HCT116 (cell line): ENCODE results near the gene MDFIC2. TPM values are rescaled to one million over a fixed set of nuclear protein-coding genes. Genes with fewer than 3 reads are reported as not detected.
"Not testable (repeated sequence)": the region's sequence is repeated elsewhere in the genome, so short reads cannot be mapped to it uniquely, and the experiment has no call there.

Experiments used
- ATAC-seq: fragments of 200-7000 bp; cut with Tn5 transposase; 2 replicates; pipeline ENCODE4 v1.9.1; 2020; ENCODE audit warnings: mild to moderate bottlenecking, moderate library complexity
- BruUV-seq: library from RNA; stranded (reverse); fragments of 400-500 nt; replicated peaks from 2 replicates; lab custom pipeline; 2021; lab: Mats Ljungman, UMichigan
- CTCF ChIA-PET: fragments of 300-600 bp; sonication (Branson Sonifier 250); formaldehyde crosslinking; loops from one replicate; lab custom pipeline; 2021; ENCODE audit warnings: antibody characterized with exemption; lab: Charles Lee
- POLR2A ChIA-PET: fragments of 300-600, 350-600 bp; sonication (Branson Sonifier 250); formaldehyde crosslinking; loops from one replicate; lab custom pipeline; 2021; ENCODE audit warnings: antibody characterized with exemption; lab: Charles Lee
- RAD21 ChIA-PET, 2 experiments: fragments of 300-600 bp; sonication (Branson Sonifier 250); formaldehyde crosslinking; loops; one replicate each; lab custom pipeline; 2023; ENCODE audit warnings: low total read pairs in 2 of 2; ENCODE audit not compliant: uncharacterized antibody in 2 of 2, unreplicated experiment in 2 of 2, low non-redundant PET in 1 of 2; lab: Charles Lee
- DNase-seq: peaks from one replicate; pipeline ENCODE4 v3.0.0-alpha.2; 2010; ENCODE audit warnings: low read depth, low spot score
- H2AFZ ChIP-seq: fragments of 200-600 bp; shearing (Covaris generic), sonication (generic); 2 replicates; pipeline ENCODE4 v1.6.1; 2017; ENCODE audit warnings: low read depth, mixed run types, mixed read lengths, antibody characterized with exemption, low read length; ENCODE audit not compliant: poor library complexity, severe bottlenecking
- H3K27ac ChIP-seq: 2 replicates; pipeline ENCODE4 v1.5.1; 2012; ENCODE audit warnings: low read depth, low read length
- H3K27me3 ChIP-seq: fragments of 200-600 bp; sonication (generic); 2 replicates; pipeline ENCODE4 v1.6.1; 2016; ENCODE audit warnings: mixed run types, low read length, mixed read lengths; ENCODE audit not compliant: insufficient read depth
- H3K36me3 ChIP-seq, 2 experiments: fragments of 200-500 bp in 1 of 2; fragments of 200-600 bp in 1 of 2; sonication (Bioruptor generic) in 1 of 2; sonication (generic) in 1 of 2; 2 replicates each; pipeline versions ENCODE4 v1.5.1 to v1.6.1; 2014 to 2016; ENCODE audit warnings: low read length in 2 of 2, inconsistent platforms in 1 of 2, mixed read lengths in 1 of 2, mixed run types in 1 of 2; ENCODE audit not compliant: insufficient read depth in 2 of 2, control insufficient read depth in 1 of 2
- H3K4me1 ChIP-seq, 2 experiments: fragments of 200-600 bp in 1 of 2; sonication (generic) in 1 of 2; 2 replicates each; pipeline versions ENCODE4 v1.5.1 to v1.6.1; 2012 to 2017; ENCODE audit warnings: low read length in 2 of 2, inconsistent platforms in 1 of 2, mild to moderate bottlenecking in 1 of 2, mixed read lengths in 1 of 2, mixed run types in 1 of 2, moderate library complexity in 1 of 2; ENCODE audit not compliant: insufficient read depth in 2 of 2, control insufficient read depth in 1 of 2
- H3K4me2 ChIP-seq: fragments of 200-600 bp; sonication (generic); 2 replicates; pipeline ENCODE4 v1.6.1; 2017; ENCODE audit warnings: mixed run types, low read length, mixed read lengths
- H3K4me3 ChIP-seq, 2 experiments: fragments of 200-600 bp in 1 of 2; sonication (generic) in 1 of 2; replicated peaks in 1 of 2; 2 replicates each; pipeline ENCODE4 v1.5.1; 2011 to 2016; ENCODE audit warnings: low read length in 2 of 2, control low read depth in 1 of 2, low read depth in 1 of 2, mild to moderate bottlenecking in 1 of 2, mixed read lengths in 1 of 2, mixed run types in 1 of 2
- H3K79me2 ChIP-seq: fragments of 200-600 bp; sonication (generic); 2 replicates; pipeline ENCODE4 v1.6.1; 2017; ENCODE audit warnings: mild to moderate bottlenecking, mixed run types, low read length, moderate library complexity, mixed read lengths; ENCODE audit not compliant: insufficient read depth
- H3K9ac ChIP-seq: fragments of 200-600 bp; sonication (generic); 2 replicates; pipeline ENCODE4 v1.6.1; 2016; ENCODE audit warnings: low read length, mixed read lengths
- H3K9me2 ChIP-seq: fragments of 200-600 bp; sonication (generic), shearing (Covaris generic); 2 replicates; pipeline ENCODE4 v1.6.1; 2017; ENCODE audit warnings: mixed run types, mild to moderate bottlenecking, moderate library complexity; ENCODE audit not compliant: insufficient read depth
- H3K9me3 ChIP-seq, 2 experiments: fragments of 200-500 bp in 1 of 2; fragments of 200-600 bp in 1 of 2; sonication (Bioruptor generic) in 1 of 2; sonication (generic) in 1 of 2; 2 replicates each; pipeline ENCODE4 v1.6.1; 2014 to 2017; ENCODE audit warnings: low read length in 2 of 2, mixed read lengths in 2 of 2, inconsistent platforms in 1 of 2, low read depth in 1 of 2, mild to moderate bottlenecking in 1 of 2, mixed run types in 1 of 2, moderate library complexity in 1 of 2; ENCODE audit not compliant: control insufficient read depth in 1 of 2, insufficient read depth in 1 of 2
- H4K20me1 ChIP-seq: fragments of 200-600 bp; sonication (generic), shearing (Covaris generic); 2 replicates; pipeline ENCODE4 v1.6.1; 2017; ENCODE audit warnings: mixed run types, mild to moderate bottlenecking, moderate library complexity; ENCODE audit not compliant: insufficient read depth
- ATF3 ChIP-seq: IDR thresholded peaks from 2 replicates; pipeline ENCODE4 v1.6.1; 2012
- CEBPB ChIP-seq: IDR thresholded peaks from 2 replicates; pipeline ENCODE4 v1.6.1; 2012; ENCODE audit warnings: low read depth
- CTCF ChIP-seq, 3 experiments: fragments of 200-600 bp in 1 of 3; sonication (generic) in 1 of 3; IDR thresholded peaks in 2 of 3; conservative IDR thresholded peaks in 1 of 3; 2 replicates each; pipeline ENCODE4 v1.5.1; 2012 to 2017; ENCODE audit warnings: low read depth in 2 of 3, low read length in 2 of 3, antibody characterized with exemption in 1 of 3, borderline replicate concordance in 1 of 3, control low read depth in 1 of 3, mild to moderate bottlenecking in 1 of 3, mixed read lengths in 1 of 3, mixed run types in 1 of 3, moderate library complexity in 1 of 3; ENCODE audit not compliant: insufficient read depth in 1 of 3
- EGR1 ChIP-seq: IDR thresholded peaks from 2 replicates; pipeline ENCODE4 v1.6.1; 2012; ENCODE audit warnings: low read depth
- ELF1 ChIP-seq: IDR thresholded peaks from 2 replicates; pipeline ENCODE4 v1.6.1; 2012; ENCODE audit warnings: low read depth, borderline replicate concordance
- EZH2phosphoT487 ChIP-seq: fragments of 200-600 bp; IDR thresholded peaks from 2 replicates; pipeline ENCODE4 v1.6.1; 2018; ENCODE audit warnings: antibody characterized with exemption, borderline replicate concordance
- FOSL1 ChIP-seq: IDR thresholded peaks from 2 replicates; pipeline ENCODE4 v1.6.1; 2012; ENCODE audit warnings: low read depth
- MAX ChIP-seq: IDR thresholded peaks from 2 replicates; pipeline ENCODE4 v1.6.1; 2012
- POLR2A ChIP-seq: IDR thresholded peaks from 2 replicates; pipeline ENCODE4 v1.7.0; 2011; ENCODE audit warnings: borderline replicate concordance; ENCODE audit not compliant: insufficient read depth, insufficient read length; ENCODE audit errors: extremely low read depth
- RAD21 ChIP-seq: IDR thresholded peaks from 2 replicates; pipeline ENCODE4 v1.6.1; 2012; ENCODE audit warnings: low read depth, mild to moderate bottlenecking
- TCF7L2 ChIP-seq: IDR thresholded peaks from 2 replicates; pipeline ENCODE4 v1.7.0; 2011; ENCODE audit warnings: borderline replicate concordance, inconsistent platforms; ENCODE audit not compliant: insufficient read depth, insufficient read length; ENCODE audit errors: extremely low read depth
- YY1 ChIP-seq: IDR thresholded peaks from 2 replicates; pipeline ENCODE4 v1.6.1; 2011; ENCODE audit warnings: low read length, low read depth, moderate library complexity, mild to moderate bottlenecking; ENCODE audit not compliant: insufficient replicate concordance; ENCODE audit errors: extremely low read depth
- ZBTB33 ChIP-seq: IDR thresholded peaks from 2 replicates; pipeline ENCODE4 v1.6.1; 2011; ENCODE audit warnings: mild to moderate bottlenecking, low read length, moderate library complexity; ENCODE audit not compliant: insufficient replicate concordance; ENCODE audit errors: extremely low read depth
- ZNF274 ChIP-seq: fragments of 200-500 bp; sonication (Bioruptor generic); IDR thresholded peaks from 2 replicates; pipeline ENCODE4 v1.6.1; 2014; ENCODE audit warnings: mild to moderate bottlenecking, low read depth, low read length, inconsistent platforms
- intact Hi-C: fragments of 100-400 bp; cut with micrococcal nuclease; formaldehyde crosslinking; loops from 2 replicates; pipeline ENCODE4 v1.10.0; 2022
- total RNA-seq: library from RNA; stranded (reverse); gene quantifications from one replicate; pipeline ENCODE4 v1.2.1, GENCODE V29; 2021; ENCODE audit not compliant: unreplicated experiment

The MDFIC2 gene
- total RNA-seq, 1 experiment from 2014 or later: not detected

DNA sequence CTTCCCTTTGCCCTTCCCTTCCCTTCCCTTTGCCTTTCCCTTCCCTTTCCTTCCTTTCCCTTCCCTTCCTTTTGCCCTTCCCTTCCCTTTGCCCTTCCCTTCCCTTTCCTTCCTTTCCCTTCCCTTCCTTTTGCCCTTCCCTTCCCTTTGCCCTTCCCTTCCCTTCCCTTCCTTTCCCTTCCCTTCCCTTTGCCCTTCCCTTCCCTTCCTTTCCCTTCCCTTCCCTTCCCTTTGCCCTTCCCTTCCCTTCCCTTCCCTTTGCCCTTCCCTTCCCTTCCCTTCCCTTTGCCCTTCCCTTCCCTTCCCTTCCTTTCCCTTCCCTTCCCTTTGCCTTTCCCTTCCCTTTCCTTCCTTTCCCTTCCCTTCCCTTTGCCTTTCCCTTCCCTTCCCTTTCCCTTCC is 101.2 kb downstream of the MDFIC2 start:
- H3K4me3 ChIP-seq, H3K79me2 ChIP-seq, H3K27me3 ChIP-seq, intact Hi-C loops, H2AFZ ChIP-seq, H3K36me3 ChIP-seq, H3K9me2 ChIP-seq, CTCF ChIA-PET, ATAC-seq, DNase-seq, H3K27ac ChIP-seq, RAD21 ChIA-PET, BruUV-seq, H3K4me1 ChIP-seq, H4K20me1 ChIP-seq, H3K9ac ChIP-seq, POLR2A ChIA-PET, H3K4me2 ChIP-seq: not testable (repeated sequence)
- H3K9me3 ChIP-seq: peaks cover 0 to 20% of the 10 kb centered on the region in 2 experiments; a peak in 1 of 4 replicates

DNA sequence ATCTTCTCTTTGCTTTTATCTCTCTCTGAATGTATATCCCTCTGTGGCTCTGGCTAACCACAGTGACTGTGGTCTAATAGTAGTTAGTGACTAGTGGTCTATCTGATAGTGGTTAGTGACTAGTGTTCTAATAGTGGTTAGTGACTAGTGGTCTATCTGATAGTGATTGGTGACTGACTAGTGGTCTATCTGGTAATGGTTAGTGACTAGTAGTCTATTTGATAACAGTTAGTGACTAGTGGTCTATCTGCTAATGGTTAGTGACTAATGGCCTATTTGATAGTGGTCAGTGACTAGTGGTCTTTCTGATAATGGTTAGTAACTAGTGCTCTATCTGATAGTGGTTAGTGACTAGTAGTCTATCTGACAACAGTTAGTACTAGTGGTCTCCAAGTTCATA is 110.5 kb downstream of the MDFIC2 start:
- ATAC-seq (no peak), DNase-seq (no peak)
- ChIA-PET CTCF (no interaction called here), POLR2A (no interaction called here), RAD21 (no interaction called here)
- Histone ChIP-seq H4K20me1 (no peaks in the 10 kb centered on the region), H3K27me3 (no peaks in the 10 kb centered on the region), H3K27ac (no peak overlapping the region), H3K9me2 (no peaks in the 10 kb centered on the region), H3K36me3 (no peaks in the 10 kb centered on the region), H3K79me2 (no peaks in the 10 kb centered on the region), H3K9ac (no peak overlapping the region), H3K4me2 (no peak overlapping the region), H2AFZ (no peak overlapping the region), H3K4me1 (no peaks in the 10 kb centered on the region), H3K9me3 (peaks cover 0 to 10% of the 10 kb centered on the region in 2 experiments; a peak in 1 of 4 replicates), H3K4me3 (no peak overlapping the region)
- intact Hi-C loops: no loop called here
- BruUV-seq: no TSS peak
- no peak for TF ChIP-seq MAX
- no peak for TF ChIP-seq CTCF (IDR thresholded peaks at IDR 0.05 in 2 of 3, conservative IDR thresholded peaks at IDR 0.05 in 1 of 3; ENCODE audit: borderline replicate concordance in 1 of 3, insufficient read depth in 1 of 3, low read depth in 2 of 3, low read length in 2 of 3)
- no peak for TF ChIP-seq POLR2A
- no peak for TF ChIP-seq ATF3
- no peak for TF ChIP-seq RAD21
- no peak for TF ChIP-seq TCF7L2
- no peak for TF ChIP-seq YY1
- TF ChIP-seq EGR1: no peak
- no peak for TF ChIP-seq ELF1
- TF ChIP-seq FOSL1: no peak
- TF ChIP-seq ZNF274: no peak
- no peak for TF ChIP-seq ZBTB33
- TF ChIP-seq CEBPB: no peak
- no peak for TF ChIP-seq EZH2phosphoT487
